Activated CD4-positive, alpha-beta T cell treated with anti-CD3 and anti-CD28 coated beads, Interleukin-2, amount 50 U/mL, for 48 hours (primary cell): Measurements from ENCODE around the gene CPN2.
A peak's percentile ranks its signal among the peaks of the same experiment; 100 is the strongest.

ENCODE experiments used
- DNase-seq, 2 experiments: peaks; one replicate each; pipeline ENCODE4 v3.0.0-alpha.2; 2020

CPN2 gene

GRCh38 chr3:194312186-194312742, 38.9 kb downstream of the CPN2 start:
- DNase-seq, result no peak

GRCh38 chr3:194311000-194311399, 40.1 kb downstream of the CPN2 start:
- no peak for DNase-seq

GRCh38 chr3:194310060-194310835, 40.9 kb downstream of the CPN2 start:
- no peak for DNase-seq

GRCh38 chr3:194308601-194309449, 42.3 kb downstream of the CPN2 start:
- DNase-seq, result no peak

GRCh38 chr3:194307849-194308248, 43.3 kb downstream of the CPN2 start:
- DNase-seq, result no peak

GRCh38 chr3:194306771-194307640, 44.1 kb downstream of the CPN2 start:
- DNase-seq, result peak in 1 of 2 experiments; percentile 42

- DNase-seq, result peak in 1 of 2 experiments; percentile 54
Measured at GRCh38 chr3:194306109-194306686, 44.9 kb downstream of the CPN2 start.

- no peak for DNase-seq
Measured at GRCh38 chr3:194305356-194306108, 45.6 kb downstream of the CPN2 start.

- no peak for DNase-seq
Measured at GRCh38 chr3:194304186-194304917, 46.8 kb downstream of the CPN2 start.

- no peak for DNase-seq
Measured at GRCh38 chr3:194303749-194304148, 47.4 kb downstream of the CPN2 start.

GRCh38 chr3:194301730-194302129, 49.4 kb downstream of the CPN2 start:
- no peak for DNase-seq

GRCh38 chr3:194300936-194301335, 50.2 kb downstream of the CPN2 start:
- no peak for DNase-seq

- DNase-seq, result no peak
Measured at GRCh38 chr3:194300382-194300758, 50.8 kb downstream of the CPN2 start.

GRCh38 chr3:194298331-194299227, 52.5 kb downstream of the CPN2 start:
- DNase-seq, result no peak

GRCh38 chr3:194296454-194297263, 54.5 kb downstream of the CPN2 start:
- DNase-seq, result no peak

GRCh38 chr3:194294895-194295214, 56.3 kb downstream of the CPN2 start:
- DNase-seq, result no peak

GRCh38 chr3:194294199-194294894, 56.8 kb downstream of the CPN2 start:
- no peak for DNase-seq

- no peak for DNase-seq
Measured at GRCh38 chr3:194293546-194294198, 57.5 kb downstream of the CPN2 start.
